Measurements from ENCODE around the gene CNOT6. TPM values are rescaled to one million over a fixed set of nuclear protein-coding genes. Genes with fewer than 3 reads are reported as not detected.

CNOT6 gene
- total RNA-seq, 1 donor from 2014 or later = 38.5 TPM

- no peaks in the 10 kb centered on the region for H3K36me3 Mint-ChIP-seq
- Histone ChIP-seq H3K4me1 (no peaks in the 10 kb centered on the region), H3F3A (ENCODE audit: low read depth) (no peaks in the 10 kb centered on the region), H3K27me3 (peaks cover 14% of the 10 kb centered on the region), H3K36me3 (no peaks in the 10 kb centered on the region), H3K79me2 (ENCODE audit: low read depth) (no peaks in the 10 kb centered on the region), H3K27ac (no peak overlapping the region), H4K20me1 (ENCODE audit: low read depth) (no peaks in the 10 kb centered on the region), H2AFZ (replicated peaks) (no peak overlapping the region), H3K4me2 (no peak overlapping the region), H3K9ac (no peak overlapping the region), H3K9me3 (ENCODE audit: low read depth) (no peaks in the 10 kb centered on the region), H3K4me3 (no peak overlapping the region)
- TF ChIP-seq EZH2phosphoT487 (IDR thresholded peaks at IDR 0.05) (no peak), CTCF (IDR thresholded peaks at IDR 0.05) (no peak), EZH2 (IDR thresholded peaks at IDR 0.05) (no peak)
- H3K27ac Mint-ChIP-seq = no peak overlapping the region
- no peaks in the 10 kb centered on the region for H3K9me3 Mint-ChIP-seq
- peaks cover 8% of the 10 kb centered on the region for H3K27me3 Mint-ChIP-seq (ENCODE audit: insufficient read depth, low read depth)
- peaks cover 3% of the 10 kb centered on the region for H3K4me1 Mint-ChIP-seq
- DNase-seq (ENCODE audit: low spot score) = no peak
- no peak overlapping the region for H3K4me3 Mint-ChIP-seq
Observed at GRCh38 chr5:180623411-180623834, 129.2 kb downstream of the CNOT6 start.

- no peaks in the 10 kb centered on the region for H3F3A ChIP-seq (ENCODE audit: low read depth)
- H3K9ac ChIP-seq = no peak overlapping the region
- peaks cover 2% of the 10 kb centered on the region for H3K4me1 Mint-ChIP-seq
- no peaks in the 10 kb centered on the region for H3K9me3 Mint-ChIP-seq
- DNase-seq (ENCODE audit: low spot score) = no peak
- TF ChIP-seq EZH2 (IDR thresholded peaks at IDR 0.05) (no peak), EZH2phosphoT487 (IDR thresholded peaks at IDR 0.05) (no peak), CTCF (IDR thresholded peaks at IDR 0.05) (no peak)
- H3K9me3 ChIP-seq (ENCODE audit: low read depth) = no peaks in the 10 kb centered on the region
- no peak overlapping the region for H3K4me3 ChIP-seq
- H3K79me2 ChIP-seq (ENCODE audit: low read depth) = no peaks in the 10 kb centered on the region
- peaks cover 8% of the 10 kb centered on the region for H3K27me3 Mint-ChIP-seq (ENCODE audit: insufficient read depth, low read depth)
- H3K36me3 ChIP-seq = no peaks in the 10 kb centered on the region
- H3K36me3 Mint-ChIP-seq = no peaks in the 10 kb centered on the region
- no peak overlapping the region for H2AFZ ChIP-seq (replicated peaks)
- H3K4me2 ChIP-seq = no peak overlapping the region
- H3K4me3 Mint-ChIP-seq = no peak overlapping the region
- H4K20me1 ChIP-seq (ENCODE audit: low read depth) = no peaks in the 10 kb centered on the region
- peak overlapping the region; percentile 74 for H3K27ac Mint-ChIP-seq
- peaks cover 10% of the 10 kb centered on the region for H3K27me3 ChIP-seq
- H3K4me1 ChIP-seq = no peaks in the 10 kb centered on the region
- H3K27ac ChIP-seq = no peak overlapping the region
Observed at GRCh38 chr5:180623844-180624243, 129.7 kb downstream of the CNOT6 start.

- H4K20me1 ChIP-seq (ENCODE audit: low read depth) = no peaks in the 10 kb centered on the region
- H3K4me3 ChIP-seq = no peak overlapping the region
- H3K9me3 Mint-ChIP-seq = no peaks in the 10 kb centered on the region
- no peaks in the 10 kb centered on the region for H3K36me3 ChIP-seq
- no peaks in the 10 kb centered on the region for H3K9me3 ChIP-seq (ENCODE audit: low read depth)
- no peak overlapping the region for H3K9ac ChIP-seq
- H3K4me2 ChIP-seq = no peak overlapping the region
- peaks cover 2% of the 10 kb centered on the region for H3K4me1 Mint-ChIP-seq
- H3K79me2 ChIP-seq (ENCODE audit: low read depth) = no peaks in the 10 kb centered on the region
- H3K27ac ChIP-seq = no peak overlapping the region
- H3K27me3 ChIP-seq = peaks cover 5% of the 10 kb centered on the region
- H3K4me3 Mint-ChIP-seq = no peak overlapping the region
- H3K27me3 Mint-ChIP-seq (ENCODE audit: insufficient read depth, low read depth) = peaks cover 8% of the 10 kb centered on the region
- no peak overlapping the region for H2AFZ ChIP-seq (replicated peaks)
- no peaks in the 10 kb centered on the region for H3F3A ChIP-seq (ENCODE audit: low read depth)
- no peak for TF ChIP-seq CTCF (IDR thresholded peaks at IDR 0.05)
- no peaks in the 10 kb centered on the region for H3K36me3 Mint-ChIP-seq
- DNase-seq (ENCODE audit: low spot score) = no peak
- H3K27ac Mint-ChIP-seq = no peak overlapping the region
- H3K4me1 ChIP-seq = no peaks in the 10 kb centered on the region
Observed at GRCh38 chr5:180624587-180624986, 130.4 kb downstream of the CNOT6 start.
